Activated B cell treated with CpG ODN at 0.5 μM for 24 hours (primary cell): ENCODE results near the gene ADIRF. TPM values are rescaled to one million over a fixed set of nuclear protein-coding genes. Genes with fewer than 3 reads are reported as not detected.
"Not testable (repeated sequence)": the region's sequence is repeated elsewhere in the genome, so short reads cannot be mapped to it uniquely, and the experiment has no call there.

Source experiments
- ATAC-seq: fragments of 200-7000 bp; cut with Tn5 transposase; one replicate; pipeline ENCODE4 v1.10.0; 2021; ENCODE audit warnings: low read depth, mild to moderate bottlenecking, moderate library complexity
- CTCF ChIA-PET: fragments of 350-600 bp; sonication (Branson Sonifier 250); formaldehyde crosslinking; loops from one replicate; lab custom pipeline; 2021; ENCODE audit warnings: antibody characterized with exemption; lab: Charles Lee
- POLR2A ChIA-PET: fragments of 350-600 bp; sonication (Branson Sonifier 250); formaldehyde crosslinking; loops from one replicate; lab custom pipeline; 2021; ENCODE audit warnings: antibody characterized with exemption; lab: Charles Lee
- DNase-seq: peaks from one replicate; pipeline ENCODE4 v3.0.0; 2022
- H3K27ac Mint-ChIP-seq: one replicate; pipeline ENCODE4 v1.8.0; 2020; ENCODE audit warnings: mixed read lengths
- H3K27me3 Mint-ChIP-seq: one replicate; pipeline ENCODE4 v1.8.0; 2021; ENCODE audit warnings: mixed read lengths
- H3K36me3 Mint-ChIP-seq: one replicate; pipeline ENCODE4 v1.8.0; 2021; ENCODE audit warnings: low read depth, mixed read lengths
- H3K4me1 Mint-ChIP-seq: one replicate; pipeline ENCODE4 v1.8.0; 2021; ENCODE audit warnings: mixed read lengths
- H3K4me3 Mint-ChIP-seq: one replicate; pipeline ENCODE4 v1.8.0; 2020; ENCODE audit warnings: mild to moderate bottlenecking, mixed read lengths
- H3K9me3 Mint-ChIP-seq: one replicate; pipeline ENCODE4 v1.8.0; 2020; ENCODE audit warnings: mixed read lengths
- CTCF ChIP-seq: fragments of 200-600 bp; IDR thresholded peaks from one replicate; pipeline ENCODE4 v1.8.0; 2022; ENCODE audit warnings: antibody characterized with exemption, mild to moderate bottlenecking
- intact Hi-C: fragments of 100-400 bp; cut with micrococcal nuclease; formaldehyde crosslinking; loops from one replicate; pipeline ENCODE4 v1.15.1; 2024
- total RNA-seq: library from RNA; stranded (reverse); gene quantifications from 2 replicates; pipeline ENCODE4 v1.2.3, GENCODE V29; 2022

Gene ADIRF
- total RNA-seq, 1 donor from 2014 or later = 7.9 TPM

- Mint-ChIP-seq H3K27ac (no peak overlapping the region), H3K27me3 (no peaks in the 10 kb centered on the region), H3K4me1 (peaks cover 4% of the 10 kb centered on the region), H3K36me3 (no peaks in the 10 kb centered on the region), H3K4me3 (no peak overlapping the region), H3K9me3 (no peaks in the 10 kb centered on the region)
- no peak for ATAC-seq
- ChIA-PET POLR2A (no interaction called here), CTCF (interaction anchor here (0.5 to 1.0 kb wide), 2 partner anchors 262 to 569 kb away, joined by 3 to 5 read pairs; no protein-coding TSS in a partner anchor)
- no peak for TF ChIP-seq CTCF
- no peak for DNase-seq
- intact Hi-C loops = loop anchor here (5.0 kb wide), 2 partner anchors 115 to 405 kb away; no protein-coding TSS in a partner anchor
Measured at GRCh38 chr10:86936661-86937501, 31.4 kb upstream of the ADIRF start.

DNA sequence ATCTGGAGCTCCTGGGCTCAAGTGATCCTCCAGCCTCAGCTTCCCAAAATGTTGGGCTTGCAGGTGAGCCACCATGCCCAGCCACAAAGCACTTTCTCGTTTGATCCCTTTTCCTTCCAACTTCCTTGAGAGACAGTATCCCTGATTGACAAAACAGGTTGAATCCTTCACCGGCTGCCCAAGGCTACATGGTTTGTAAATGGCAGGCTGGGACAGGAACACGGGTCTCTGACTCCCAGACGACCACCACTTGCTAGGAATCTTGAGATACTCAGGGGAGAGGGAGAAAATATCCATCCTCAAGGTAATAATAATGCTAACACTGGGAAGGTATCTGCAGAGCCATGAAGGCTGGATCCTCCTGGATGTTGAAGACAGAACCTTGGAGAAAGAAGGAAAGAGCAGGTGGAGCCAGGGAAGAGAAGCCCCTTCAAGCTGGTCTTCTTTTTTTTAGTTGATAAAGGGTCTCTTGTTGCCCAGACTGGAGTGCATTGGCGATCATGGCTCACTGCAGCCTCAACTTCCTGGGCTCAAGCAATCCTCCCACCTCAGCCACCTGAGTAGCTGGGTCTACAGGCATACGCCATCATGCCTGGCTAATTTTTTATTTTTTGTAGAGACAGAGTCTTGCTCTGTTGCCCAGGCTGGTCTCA is 30.7 kb upstream of the ADIRF start:
- H3K4me3 Mint-ChIP-seq = no peak overlapping the region
- intact Hi-C loops = loop anchor here (5.0 kb wide), 2 partner anchors 115 to 405 kb away; no protein-coding TSS in a partner anchor

GRCh38 chr10:86938260-86938659 is 30.0 kb upstream of the ADIRF start:
- TF ChIP-seq CTCF = no peak
- Mint-ChIP-seq H3K4me1 (peaks cover 4% of the 10 kb centered on the region), H3K27ac (no peak overlapping the region), H3K27me3 (no peaks in the 10 kb centered on the region), H3K36me3 (no peaks in the 10 kb centered on the region), H3K9me3 (no peaks in the 10 kb centered on the region), H3K4me3 (no peak overlapping the region)
- POLR2A ChIA-PET = interaction anchor here (0.7 kb wide), 1 partner anchor 649 kb away, joined by 7 read pairs; no protein-coding TSS in a partner anchor
- no peak for ATAC-seq
- DNase-seq = no peak
- CTCF ChIA-PET = interaction anchor here (0.8 to 1.8 kb wide), 3 partner anchors 28 to 250 kb away, joined by 3 to 7 read pairs (median 3); no protein-coding TSS in a partner anchor
- intact Hi-C loops = loop anchor here (5.0 kb wide), 2 partner anchors 114 to 404 kb away; no protein-coding TSS in a partner anchor

More for the DNA sequence above, 30.7 kb upstream of the ADIRF start:
- no peak overlapping the region for H3K27ac Mint-ChIP-seq
- CTCF ChIA-PET = interaction anchor here (0.5 to 1.0 kb wide), 2 partner anchors 262 to 569 kb away, joined by 3 to 5 read pairs; no protein-coding TSS in a partner anchor
- no peaks in the 10 kb centered on the region for H3K27me3 Mint-ChIP-seq
- H3K36me3 Mint-ChIP-seq = no peaks in the 10 kb centered on the region
- DNase-seq (no peak), ATAC-seq (no peak)
- peaks cover 4% of the 10 kb centered on the region for H3K4me1 Mint-ChIP-seq
- no peaks in the 10 kb centered on the region for H3K9me3 Mint-ChIP-seq
- POLR2A ChIA-PET = no interaction called here
- no peak for TF ChIP-seq CTCF

DNA sequence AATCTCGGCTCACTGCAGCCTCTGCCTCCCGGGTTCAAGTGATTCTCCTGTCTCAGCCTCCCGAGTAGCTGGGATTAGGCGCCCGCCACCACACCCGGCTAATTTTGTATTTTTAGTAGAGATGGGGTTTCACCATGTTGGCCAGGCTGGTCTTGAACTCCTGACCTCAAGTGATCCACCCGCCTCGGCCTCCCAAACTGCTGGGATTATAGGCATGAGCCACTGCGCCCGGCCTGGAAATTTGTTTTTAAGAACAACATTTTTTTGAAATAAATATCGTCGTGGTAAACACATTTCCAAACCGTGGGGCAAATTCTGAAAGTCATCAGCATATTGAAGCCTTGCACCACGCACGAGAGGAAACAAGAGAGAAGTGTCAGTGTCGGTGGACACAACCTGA is 28.2 kb upstream of the ADIRF start:
- H3K27ac Mint-ChIP-seq, H3K36me3 Mint-ChIP-seq, H3K9me3 Mint-ChIP-seq, H3K4me1 Mint-ChIP-seq, ATAC-seq, DNase-seq, intact Hi-C loops, H3K4me3 Mint-ChIP-seq, H3K27me3 Mint-ChIP-seq: not testable (repeated sequence)
- ChIA-PET CTCF (interaction anchor here (0.7 to 1.8 kb wide), 3 partner anchors 25 to 252 kb away, joined by 3 to 7 read pairs (median 3); no protein-coding TSS in a partner anchor), POLR2A (interaction anchor here (0.6 to 0.8 kb wide), 2 partner anchors 28 to 31 kb away, joined by 3 read pairs; partner anchors contain the start of gene ADIRF)

DNA sequence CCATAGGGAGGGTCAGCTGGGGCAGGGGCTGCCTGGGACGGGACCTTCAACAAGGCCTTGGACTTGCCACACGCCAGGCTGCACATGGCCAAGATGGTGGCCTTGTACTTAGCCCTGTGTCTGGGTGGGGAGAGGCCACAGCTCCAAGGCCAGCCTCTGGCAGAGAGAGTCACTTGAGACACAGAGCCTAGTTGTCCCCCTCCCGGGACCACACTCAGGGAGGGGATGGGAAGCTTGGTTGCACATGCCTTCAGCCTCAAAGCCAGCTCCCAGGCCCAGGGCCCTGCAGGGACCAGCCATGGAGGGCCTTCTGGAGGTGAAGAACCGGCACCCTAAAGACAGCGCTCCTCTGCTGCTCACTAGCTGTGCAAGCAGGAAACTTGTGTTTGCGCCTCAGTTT is 27.6 kb upstream of the ADIRF start:
- no peak for TF ChIP-seq CTCF
- intact Hi-C loops = no loop called here
- ATAC-seq (no peak), DNase-seq (no peak)
- CTCF ChIA-PET = no interaction called here
- no peaks in the 10 kb centered on the region for H3K27me3 Mint-ChIP-seq
- POLR2A ChIA-PET = no interaction called here
- H3K27ac Mint-ChIP-seq = no peak overlapping the region
- H3K36me3 Mint-ChIP-seq = no peaks in the 10 kb centered on the region
- H3K4me3 Mint-ChIP-seq = no peak overlapping the region
- H3K4me1 Mint-ChIP-seq = peaks cover 4% of the 10 kb centered on the region
- no peaks in the 10 kb centered on the region for H3K9me3 Mint-ChIP-seq
